K562 (cell line): ENCODE data around the gene CTAGE1. TPM values are rescaled to one million over a fixed set of nuclear protein-coding genes. Genes with fewer than 3 reads are reported as not detected.

Experiments used
- ATAC-seq: fragments of 200-7000 bp; cut with Tn5 transposase; 3 replicates; pipeline ENCODE4 v1.9.1; 2020; ENCODE audit warnings: moderate library complexity
- BruUV-seq: library from RNA; stranded (reverse); fragments of 400-500 nt; replicated peaks from 2 replicates; lab custom pipeline; 2021; lab: Mats Ljungman, UMichigan
- CTCF ChIA-PET: fragments of 300-600 bp; formaldehyde crosslinking; extraction: SDS; loops from one replicate; lab custom pipeline; 2021; ENCODE audit warnings: low intra/inter-chr PET ratio; lab: Yijun Ruan, JAX
- POLR2A ChIA-PET: fragments of 300-600, 350-650 bp; sonication (Branson Sonifier 250); formaldehyde crosslinking; extraction: SDS; loops from one replicate; lab custom pipeline; 2021; ENCODE audit warnings: antibody characterized with exemption, inconsistent platforms; lab: Yijun Ruan, JAX
- DNase-seq, 4 experiments: peaks; one replicate each; pipeline versions ENCODE4 v3.0.0 to v3.0.0-alpha.2; 2011 to 2018; ENCODE audit warnings: low spot score in 3 of 4, mixed read lengths in 3 of 4; ENCODE audit errors: extremely low read depth in 1 of 4
- FAIRE-seq: peaks from 2 replicates; lab custom pipeline; 2011; peaks lifted over from hg19 to GRCh38; lab: Jason Lieb, UNC
- H2AFZ ChIP-seq: 2 replicates; pipeline ENCODE4 v1.6.0; 2011; ENCODE audit warnings: low read depth, low read length, control low read depth, inconsistent platforms
- H3K27ac ChIP-seq: fragments of 200-600 bp; 3 replicates; pipeline ENCODE4 v1.8.0; 2011; ENCODE audit warnings: low read depth, mild to moderate bottlenecking, control low read depth, inconsistent platforms, low read length, moderate library complexity, mixed read lengths; ENCODE audit errors: extremely low read depth
- H3K27me3 ChIP-seq, 2 experiments: fragments of 300-600 bp in 1 of 2; 2 replicates in 1 of 2; 3 replicates in 1 of 2; pipeline versions ENCODE4 v1.6.0 to v1.8.0; 2011; ENCODE audit warnings: inconsistent platforms in 2 of 2, low read length in 2 of 2, mild to moderate bottlenecking in 1 of 2, mixed read lengths in 1 of 2, moderate library complexity in 1 of 2; ENCODE audit not compliant: control insufficient read depth in 2 of 2, insufficient read depth in 2 of 2
- H3K36me3 ChIP-seq: fragments of 300-600 bp; 3 replicates; pipeline ENCODE4 v1.8.0; 2011; ENCODE audit warnings: mild to moderate bottlenecking, low read length, inconsistent platforms; ENCODE audit not compliant: control insufficient read depth, insufficient read depth
- H3K4me1 ChIP-seq, 2 experiments: fragments of 200-600 bp in 1 of 2; replicated peaks in 1 of 2; 2 replicates in 1 of 2; 3 replicates in 1 of 2; pipeline versions ENCODE4 v1.5.1 to v1.8.0; 2011; ENCODE audit warnings: inconsistent platforms in 2 of 2, low read length in 2 of 2, mild to moderate bottlenecking in 1 of 2, mixed read lengths in 1 of 2, moderate library complexity in 1 of 2; ENCODE audit not compliant: control insufficient read depth in 2 of 2, insufficient read depth in 2 of 2
- H3K4me2 ChIP-seq: 2 replicates; pipeline ENCODE4 v1.6.1; 2011; ENCODE audit warnings: low read length, control low read depth, inconsistent platforms, mixed read lengths; ENCODE audit not compliant: insufficient read depth
- H3K4me3 ChIP-seq: fragments of 200-600 bp; sonication (generic), shearing (Covaris generic); 2 replicates; pipeline ENCODE4 v1.5.1; 2016; ENCODE audit warnings: control low read depth, inconsistent platforms
- H3K79me2 ChIP-seq: fragments of 200-600 bp; 3 replicates; pipeline ENCODE4 v1.8.0; 2011; ENCODE audit warnings: low read length, inconsistent platforms; ENCODE audit not compliant: control insufficient read depth, insufficient read depth
- H3K9ac ChIP-seq, 2 experiments: 2 replicates each; pipeline versions ENCODE4 v1.6.0 to v1.6.1; 2011; ENCODE audit warnings: low read depth in 2 of 2, low read length in 2 of 2, control low read depth in 1 of 2, inconsistent platforms in 1 of 2, mild to moderate bottlenecking in 1 of 2, mixed read lengths in 1 of 2; ENCODE audit not compliant: insufficient read depth in 1 of 2
- H3K9me1 ChIP-seq: one replicate; pipeline ENCODE4 v1.6.0; 2011; ENCODE audit warnings: inconsistent platforms, mild to moderate bottlenecking, low read length, moderate library complexity; ENCODE audit not compliant: control insufficient read depth, insufficient read depth
- H3K9me3 ChIP-seq: replicated peaks from 2 replicates; pipeline ENCODE4 v1.5.1; 2011; ENCODE audit warnings: low read depth, low read length, inconsistent platforms; ENCODE audit not compliant: control insufficient read depth, insufficient read depth
- H4K20me1 ChIP-seq: replicated peaks from 2 replicates; pipeline ENCODE4 v1.6.1; 2011; ENCODE audit warnings: low read length, inconsistent platforms, mixed read lengths; ENCODE audit not compliant: control insufficient read depth, insufficient read depth
- C11orf30 ChIP-seq: fragments of 450-650 bp; IDR thresholded peaks from 2 replicates; pipeline ENCODE4 v1.6.1; 2016; ENCODE audit warnings: low read depth, mild to moderate bottlenecking
- MAFF ChIP-seq: IDR thresholded peaks from 2 replicates; pipeline ENCODE4 v1.6.1; 2012; ENCODE audit warnings: low read length, improper control_type of control experiment
- MAFG ChIP-seq: fragments of 450-650 bp; conservative IDR thresholded peaks from 2 replicates; pipeline ENCODE4 v1.6.1; 2016; ENCODE audit warnings: missing genetic modification characterization, missing compliant biosample characterization
- MAFK ChIP-seq: IDR thresholded peaks from 2 replicates; pipeline ENCODE4 v1.6.1; 2011; ENCODE audit warnings: low read length, improper control_type of control experiment
- MCM3 ChIP-seq: fragments of 450-650 bp; IDR thresholded peaks from 2 replicates; pipeline ENCODE4 v1.6.1; 2016
- NFE2 ChIP-seq: IDR thresholded peaks from 2 replicates; pipeline ENCODE4 v1.6.1; 2014; ENCODE audit warnings: antibody characterized with exemption, low read depth
- NFE2L1 ChIP-seq: fragments of 450-650 bp; IDR thresholded peaks from 2 replicates; pipeline ENCODE4 v1.6.1; 2016; ENCODE audit warnings: missing genetic modification characterization, low read depth, mild to moderate bottlenecking, missing compliant biosample characterization, moderate library complexity, borderline replicate concordance
- ZFP30 ChIP-seq: fragments of 250-450 bp; sonication (Bioruptor Pico); IDR thresholded peaks from 2 replicates; pipeline ENCODE4 v1.8.0; 2022; ENCODE audit warnings: moderate library complexity, mild to moderate bottlenecking, inconsistent platforms, borderline replicate concordance
- ZNF316 ChIP-seq: fragments of 450-650 bp; IDR thresholded peaks from 2 replicates; pipeline ENCODE4 v1.6.1; 2016
- WGBS: fragments of 100-300 bp; shearing (Covaris generic); methylation state at CpG from one replicate; pipeline ENCODE4 v1.1.6; 2016; ENCODE audit warnings: low coverage, mixed read lengths; ENCODE audit not compliant: insufficient coverage; ENCODE audit errors: missing lambda C conversion rate; 5-methylcytosine and 5-hydroxymethylcytosine counted together
- in situ Hi-C: fragments of 300-500 bp; cut with MboI; formaldehyde crosslinking; loops from 4 replicates; pipeline ENCODE4 v1.15.0; 2018; ENCODE audit warnings: inconsistent platforms, mixed read lengths
- intact Hi-C: fragments of 100-400 bp; cut with micrococcal nuclease; formaldehyde crosslinking; loops from 2 replicates; pipeline ENCODE4 v1.14.2; 2022
- polyA plus RNA-seq, 8 experiments: library from polyadenylated mRNA; depleted of rRNA in 4 of 8; stranded (reverse) in 5 of 8; unstranded in 3 of 8; fragments of >200 nt; fragmentation: Nextera tagmentation in 2 of 8; fragmentation: Illumina TruSeq in 1 of 8; extraction: Ambion mirVana in 2 of 8; extraction: Trizol in 1 of 8; gene quantifications; 2 replicates each; pipeline versions ENCODE4 v1.2.1 to v1.2.3, GENCODE V29; 2011 to 2014; ENCODE audit warnings: inconsistent platforms in 1 of 8, missing spikeins in 1 of 8
- total RNA-seq, 7 experiments: library from RNA; depleted of rRNA in 6 of 7; stranded (reverse); fragments of >200 nt in 6 of 7; fragmentation: Illumina TruSeq in 2 of 7; extraction: Trizol in 2 of 7; gene quantifications; 2 replicates each; pipeline versions ENCODE4 v1.2.1 to v1.2.3, GENCODE V29; 2011 to 2021; ENCODE audit warnings: low replicate concordance in 1 of 7

CTAGE1 gene
- total and polyA plus RNA-seq, 9 of the 15 experiments (the other 6 are each of a cell fraction or from before 2014, with no cell fraction given), result not detected

DNA sequence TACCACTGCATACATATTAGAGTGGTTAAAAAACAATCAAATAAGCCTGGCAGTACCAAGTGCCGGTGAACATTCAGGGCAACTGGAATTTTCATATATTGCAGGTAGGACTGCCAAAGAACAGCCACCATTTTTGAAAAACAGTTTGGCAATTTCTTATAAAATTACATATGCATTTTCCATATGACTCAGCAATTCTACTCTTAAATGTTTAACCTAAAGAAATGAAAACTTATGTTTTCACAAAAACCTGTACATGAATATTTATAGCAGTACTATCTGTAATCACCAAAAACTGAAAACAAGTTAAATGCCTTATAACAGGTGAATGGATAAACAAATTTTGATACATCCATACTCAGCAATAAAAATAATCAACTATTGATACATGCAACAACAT is 39.9 kb downstream of the CTAGE1 start:
- no peak overlapping the region for H3K4me3 ChIP-seq
- ChIA-PET CTCF (no interaction called here), POLR2A (interaction anchor here (1.0 kb wide), 1 partner anchor 14 kb away, joined by 3 read pairs; no protein-coding TSS in a partner anchor)
- DNase-seq (no peak), ATAC-seq (no peak), FAIRE-seq (no peak)
- no peak overlapping the region for H3K9ac ChIP-seq
- H3K9me3 ChIP-seq, result no peaks in the 10 kb centered on the region
- no peaks in the 10 kb centered on the region; a peak in 1 of 5 replicates for H3K27me3 ChIP-seq
- 4% methylated on average over 1 of the region's 1 CpG for WGBS
- BruUV-seq, result no TSS peak
- TF ChIP-seq MAFG (tag) (peak; percentile 84), MCM3 (no peak), ZNF316 (peak; percentile 86), C11orf30 (peak; percentile 72), MAFK (peak; percentile 56; the same call in 1 of the 2 replicates), NFE2 (peak; percentile 40; the same call in 1 of the 2 replicates), MAFF (peak; percentile 64; the same call in 1 of the 2 replicates), ZFP30 (CRISPR knock-in tag) (no peak), NFE2L1 (tag) (peak; percentile 65)
- in situ Hi-C loops (no loop called here), intact Hi-C loops (no loop called here)
- H3K4me2 ChIP-seq, result no peak overlapping the region
- H3K4me1 ChIP-seq, result no peaks in the 10 kb centered on the region
- H3K36me3 ChIP-seq, result no peaks in the 10 kb centered on the region
- no peaks in the 10 kb centered on the region for H3K79me2 ChIP-seq
- no peak overlapping the region for H3K27ac ChIP-seq
- no peaks in the 10 kb centered on the region for H3K9me1 ChIP-seq
- no peaks in the 10 kb centered on the region for H4K20me1 ChIP-seq
- H2AFZ ChIP-seq, result no peak overlapping the region
